ENCODE results near the gene ELMO1. TPM values are rescaled to one million over a fixed set of nuclear protein-coding genes. Genes with fewer than 3 reads are reported as not detected.

Gene ELMO1
- total and polyA plus RNA-seq, 2 experiments from 2014 or later: 6.5 to 24.9 TPM

DNA sequence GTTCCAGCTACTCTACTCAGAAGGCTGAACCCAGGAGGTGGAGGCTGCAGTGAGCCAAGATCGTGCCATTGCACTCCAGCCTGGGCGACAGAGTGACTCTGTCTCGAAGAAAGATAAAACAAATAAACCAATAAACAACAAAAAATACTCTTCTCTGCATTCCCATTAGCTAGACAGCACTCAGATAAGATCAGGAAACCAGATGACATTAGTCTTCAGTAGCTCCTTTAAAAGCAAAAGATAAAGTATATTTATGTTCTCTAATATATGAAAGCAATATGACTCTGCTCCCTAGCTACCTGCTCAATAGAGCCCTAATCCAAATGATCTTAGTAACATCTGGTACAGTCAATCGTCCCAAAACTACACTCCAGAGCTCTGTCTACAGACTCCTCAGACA lies 212.9 kb downstream of the ELMO1 start:
- TF ChIP-seq EZH2 (IDR thresholded peaks at IDR 0.05; ENCODE audit: low read depth, unreplicated experiment): no peak
- TF ChIP-seq, protein P1, sequence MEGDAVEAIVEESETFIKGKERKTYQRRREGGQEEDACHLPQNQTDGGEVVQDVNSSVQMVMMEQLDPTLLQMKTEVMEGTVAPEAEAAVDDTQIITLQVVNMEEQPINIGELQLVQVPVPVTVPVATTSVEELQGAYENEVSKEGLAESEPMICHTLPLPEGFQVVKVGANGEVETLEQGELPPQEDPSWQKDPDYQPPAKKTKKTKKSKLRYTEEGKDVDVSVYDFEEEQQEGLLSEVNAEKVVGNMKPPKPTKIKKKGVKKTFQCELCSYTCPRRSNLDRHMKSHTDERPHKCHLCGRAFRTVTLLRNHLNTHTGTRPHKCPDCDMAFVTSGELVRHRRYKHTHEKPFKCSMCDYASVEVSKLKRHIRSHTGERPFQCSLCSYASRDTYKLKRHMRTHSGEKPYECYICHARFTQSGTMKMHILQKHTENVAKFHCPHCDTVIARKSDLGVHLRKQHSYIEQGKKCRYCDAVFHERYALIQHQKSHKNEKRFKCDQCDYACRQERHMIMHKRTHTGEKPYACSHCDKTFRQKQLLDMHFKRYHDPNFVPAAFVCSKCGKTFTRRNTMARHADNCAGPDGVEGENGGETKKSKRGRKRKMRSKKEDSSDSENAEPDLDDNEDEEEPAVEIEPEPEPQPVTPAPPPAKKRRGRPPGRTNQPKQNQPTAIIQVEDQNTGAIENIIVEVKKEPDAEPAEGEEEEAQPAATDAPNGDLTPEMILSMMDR (conservative IDR thresholded peaks at IDR 0.05; ENCODE audit: low read depth in 2 of 2): no peak
- no peak for TF ChIP-seq ZNF114 (CRISPR knock-in tag; IDR thresholded peaks at IDR 0.05)
- no peak for TF ChIP-seq CREB1 (CRISPR knock-in tag; IDR thresholded peaks at IDR 0.05; ENCODE audit: low read depth)
- TF ChIP-seq EZH2phosphoT487 (IDR thresholded peaks at IDR 0.05; ENCODE audit: unreplicated experiment): no peak
- no peak for TF ChIP-seq ZNF331 (CRISPR knock-in tag; IDR thresholded peaks at IDR 0.05; ENCODE audit: low read depth)
- TF ChIP-seq NANOG (IDR thresholded peaks at IDR 0.05; ENCODE audit: borderline replicate concordance): no peak
- TF ChIP-seq POLR2AphosphoS5 (IDR thresholded peaks at IDR 0.05; ENCODE audit: low read depth): no peak
- TF ChIP-seq, protein P2, sequence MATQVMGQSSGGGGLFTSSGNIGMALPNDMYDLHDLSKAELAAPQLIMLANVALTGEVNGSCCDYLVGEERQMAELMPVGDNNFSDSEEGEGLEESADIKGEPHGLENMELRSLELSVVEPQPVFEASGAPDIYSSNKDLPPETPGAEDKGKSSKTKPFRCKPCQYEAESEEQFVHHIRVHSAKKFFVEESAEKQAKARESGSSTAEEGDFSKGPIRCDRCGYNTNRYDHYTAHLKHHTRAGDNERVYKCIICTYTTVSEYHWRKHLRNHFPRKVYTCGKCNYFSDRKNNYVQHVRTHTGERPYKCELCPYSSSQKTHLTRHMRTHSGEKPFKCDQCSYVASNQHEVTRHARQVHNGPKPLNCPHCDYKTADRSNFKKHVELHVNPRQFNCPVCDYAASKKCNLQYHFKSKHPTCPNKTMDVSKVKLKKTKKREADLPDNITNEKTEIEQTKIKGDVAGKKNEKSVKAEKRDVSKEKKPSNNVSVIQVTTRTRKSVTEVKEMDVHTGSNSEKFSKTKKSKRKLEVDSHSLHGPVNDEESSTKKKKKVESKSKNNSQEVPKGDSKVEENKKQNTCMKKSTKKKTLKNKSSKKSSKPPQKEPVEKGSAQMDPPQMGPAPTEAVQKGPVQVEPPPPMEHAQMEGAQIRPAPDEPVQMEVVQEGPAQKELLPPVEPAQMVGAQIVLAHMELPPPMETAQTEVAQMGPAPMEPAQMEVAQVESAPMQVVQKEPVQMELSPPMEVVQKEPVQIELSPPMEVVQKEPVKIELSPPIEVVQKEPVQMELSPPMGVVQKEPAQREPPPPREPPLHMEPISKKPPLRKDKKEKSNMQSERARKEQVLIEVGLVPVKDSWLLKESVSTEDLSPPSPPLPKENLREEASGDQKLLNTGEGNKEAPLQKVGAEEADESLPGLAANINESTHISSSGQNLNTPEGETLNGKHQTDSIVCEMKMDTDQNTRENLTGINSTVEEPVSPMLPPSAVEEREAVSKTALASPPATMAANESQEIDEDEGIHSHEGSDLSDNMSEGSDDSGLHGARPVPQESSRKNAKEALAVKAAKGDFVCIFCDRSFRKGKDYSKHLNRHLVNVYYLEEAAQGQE (IDR thresholded peaks at IDR 0.05; ENCODE audit: unreplicated experiment): no peak
- TF ChIP-seq JUNB (IDR thresholded peaks at IDR 0.05; ENCODE audit: unreplicated experiment): no peak
- TF ChIP-seq, protein P3, sequence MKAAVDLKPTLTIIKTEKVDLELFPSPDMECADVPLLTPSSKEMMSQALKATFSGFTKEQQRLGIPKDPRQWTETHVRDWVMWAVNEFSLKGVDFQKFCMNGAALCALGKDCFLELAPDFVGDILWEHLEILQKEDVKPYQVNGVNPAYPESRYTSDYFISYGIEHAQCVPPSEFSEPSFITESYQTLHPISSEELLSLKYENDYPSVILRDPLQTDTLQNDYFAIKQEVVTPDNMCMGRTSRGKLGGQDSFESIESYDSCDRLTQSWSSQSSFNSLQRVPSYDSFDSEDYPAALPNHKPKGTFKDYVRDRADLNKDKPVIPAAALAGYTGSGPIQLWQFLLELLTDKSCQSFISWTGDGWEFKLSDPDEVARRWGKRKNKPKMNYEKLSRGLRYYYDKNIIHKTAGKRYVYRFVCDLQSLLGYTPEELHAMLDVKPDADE (IDR thresholded peaks at IDR 0.05): no peak
- TF ChIP-seq, protein P4, sequence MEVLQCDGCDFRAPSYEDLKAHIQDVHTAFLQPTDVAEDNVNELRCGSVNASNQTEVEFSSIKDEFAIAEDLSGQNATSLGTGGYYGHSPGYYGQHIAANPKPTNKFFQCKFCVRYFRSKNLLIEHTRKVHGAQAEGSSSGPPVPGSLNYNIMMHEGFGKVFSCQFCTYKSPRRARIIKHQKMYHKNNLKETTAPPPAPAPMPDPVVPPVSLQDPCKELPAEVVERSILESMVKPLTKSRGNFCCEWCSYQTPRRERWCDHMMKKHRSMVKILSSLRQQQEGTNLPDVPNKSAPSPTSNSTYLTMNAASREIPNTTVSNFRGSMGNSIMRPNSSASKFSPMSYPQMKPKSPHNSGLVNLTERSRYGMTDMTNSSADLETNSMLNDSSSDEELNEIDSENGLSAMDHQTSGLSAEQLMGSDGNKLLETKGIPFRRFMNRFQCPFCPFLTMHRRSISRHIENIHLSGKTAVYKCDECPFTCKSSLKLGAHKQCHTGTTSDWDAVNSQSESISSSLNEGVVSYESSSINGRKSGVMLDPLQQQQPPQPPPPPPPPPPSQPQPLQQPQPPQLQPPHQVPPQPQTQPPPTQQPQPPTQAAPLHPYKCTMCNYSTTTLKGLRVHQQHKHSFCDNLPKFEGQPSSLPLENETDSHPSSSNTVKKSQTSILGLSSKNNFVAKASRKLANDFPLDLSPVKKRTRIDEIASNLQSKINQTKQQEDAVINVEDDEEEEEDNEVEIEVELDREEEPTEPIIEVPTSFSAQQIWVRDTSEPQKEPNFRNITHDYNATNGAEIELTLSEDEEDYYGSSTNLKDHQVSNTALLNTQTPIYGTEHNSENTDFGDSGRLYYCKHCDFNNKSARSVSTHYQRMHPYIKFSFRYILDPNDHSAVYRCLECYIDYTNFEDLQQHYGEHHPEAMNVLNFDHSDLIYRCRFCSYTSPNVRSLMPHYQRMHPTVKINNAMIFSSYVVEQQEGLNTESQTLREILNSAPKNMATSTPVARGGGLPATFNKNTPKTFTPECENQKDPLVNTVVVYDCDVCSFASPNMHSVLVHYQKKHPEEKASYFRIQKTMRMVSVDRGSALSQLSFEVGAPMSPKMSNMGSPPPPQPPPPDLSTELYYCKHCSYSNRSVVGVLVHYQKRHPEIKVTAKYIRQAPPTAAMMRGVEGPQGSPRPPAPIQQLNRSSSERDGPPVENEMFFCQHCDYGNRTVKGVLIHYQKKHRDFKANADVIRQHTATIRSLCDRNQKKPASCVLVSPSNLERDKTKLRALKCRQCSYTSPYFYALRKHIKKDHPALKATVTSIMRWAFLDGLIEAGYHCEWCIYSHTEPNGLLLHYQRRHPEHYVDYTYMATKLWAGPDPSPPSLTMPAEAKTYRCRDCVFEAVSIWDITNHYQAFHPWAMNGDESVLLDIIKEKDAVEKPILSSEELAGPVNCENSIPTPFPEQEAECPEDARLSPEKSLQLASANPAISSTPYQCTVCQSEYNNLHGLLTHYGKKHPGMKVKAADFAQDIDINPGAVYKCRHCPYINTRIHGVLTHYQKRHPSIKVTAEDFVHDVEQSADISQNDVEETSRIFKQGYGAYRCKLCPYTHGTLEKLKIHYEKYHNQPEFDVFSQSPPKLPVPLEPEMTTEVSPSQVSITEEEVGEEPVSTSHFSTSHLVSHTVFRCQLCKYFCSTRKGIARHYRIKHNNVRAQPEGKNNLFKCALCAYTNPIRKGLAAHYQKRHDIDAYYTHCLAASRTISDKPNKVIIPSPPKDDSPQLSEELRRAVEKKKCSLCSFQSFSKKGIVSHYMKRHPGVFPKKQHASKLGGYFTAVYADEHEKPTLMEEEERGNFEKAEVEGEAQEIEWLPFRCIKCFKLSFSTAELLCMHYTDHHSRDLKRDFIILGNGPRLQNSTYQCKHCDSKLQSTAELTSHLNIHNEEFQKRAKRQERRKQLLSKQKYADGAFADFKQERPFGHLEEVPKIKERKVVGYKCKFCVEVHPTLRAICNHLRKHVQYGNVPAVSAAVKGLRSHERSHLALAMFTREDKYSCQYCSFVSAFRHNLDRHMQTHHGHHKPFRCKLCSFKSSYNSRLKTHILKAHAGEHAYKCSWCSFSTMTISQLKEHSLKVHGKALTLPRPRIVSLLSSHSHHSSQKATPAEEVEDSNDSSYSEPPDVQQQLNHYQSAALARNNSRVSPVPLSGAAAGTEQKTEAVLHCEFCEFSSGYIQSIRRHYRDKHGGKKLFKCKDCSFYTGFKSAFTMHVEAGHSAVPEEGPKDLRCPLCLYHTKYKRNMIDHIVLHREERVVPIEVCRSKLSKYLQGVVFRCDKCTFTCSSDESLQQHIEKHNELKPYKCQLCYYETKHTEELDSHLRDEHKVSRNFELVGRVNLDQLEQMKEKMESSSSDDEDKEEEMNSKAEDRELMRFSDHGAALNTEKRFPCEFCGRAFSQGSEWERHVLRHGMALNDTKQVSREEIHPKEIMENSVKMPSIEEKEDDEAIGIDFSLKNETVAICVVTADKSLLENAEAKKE (CRISPR knock-in tag; IDR thresholded peaks at IDR 0.05): no peak
- no peak for TF ChIP-seq STAT1 (IDR thresholded peaks at IDR 0.05; ENCODE audit: unreplicated experiment)
- Histone ChIP-seq H3K27me3 (ENCODE audit: insufficient read depth) (no peaks in the 10 kb centered on the region), H3K4me1 (ENCODE audit: insufficient read depth) (no peaks in the 10 kb centered on the region), H4K20me1 (replicated peaks; ENCODE audit: insufficient read depth) (no peaks in the 10 kb centered on the region), H3F3A (replicated peaks; ENCODE audit: low read depth) (no peaks in the 10 kb centered on the region), H3K79me2 (replicated peaks; ENCODE audit: insufficient read depth) (no peaks in the 10 kb centered on the region), H3K9me2 (ENCODE audit: insufficient read depth) (no peaks in the 10 kb centered on the region), H2AFZ (no peak overlapping the region), H3K4me2 (no peak overlapping the region), H3K4me3 (no peak overlapping the region), H3K36me3 (ENCODE audit: insufficient read depth) (no peaks in the 10 kb centered on the region), H3K27ac (ENCODE audit: low read depth) (no peak overlapping the region)
- Mint-ChIP-seq H3K9me3 (no peaks in the 10 kb centered on the region), H3K4me3 (no peak overlapping the region), H3K27ac (no peak overlapping the region), H3K36me3 (ENCODE audit: low read depth) (peaks cover 2% of the 10 kb centered on the region; the same call in 1 of the 3 replicates), H3K4me1 (peaks cover 10% of the 10 kb centered on the region; the same call in 2 of the 3 replicates), H3K27me3 (ENCODE audit: insufficient read depth, low read depth, poor library complexity) (no peaks in the 10 kb centered on the region)
- no peak for DNase-seq (ENCODE audit: low spot score)
- ATAC-seq: no peak

Data from GM23338 (cell line).